IMR-90 (cell line): ENCODE results near the gene CARS2. TPM values are rescaled to one million over a fixed set of nuclear protein-coding genes. Genes with fewer than 3 reads are reported as not detected.

Experiments
- polyA plus RNA-seq, 3 experiments: library from polyadenylated mRNA; depleted of rRNA; stranded (reverse); fragments of >200 nt; gene quantifications; 2 replicates each; pipeline ENCODE4 v1.2.3, GENCODE V29; 2012; ENCODE audit warnings: low replicate concordance in 1 of 3
- total RNA-seq: library from RNA; depleted of rRNA; stranded (reverse); fragments of >200 nt; gene quantifications from 2 replicates; pipeline ENCODE4 v1.2.3, GENCODE V29; 2012
- TF ChIP-seq, protein P1 (sequence below): conservative IDR thresholded peaks from 2 replicates; pipeline ENCODE4 v1.5.1; 2012; ENCODE audit warnings: mild to moderate bottlenecking, low read depth, low read length, improper control_type of control experiment

The CARS2 gene
- total and polyA plus RNA-seq, 2 of the 4 experiments (the other 2 are of a cell fraction), result 76.2 to 76.4 TPM

DNA sequence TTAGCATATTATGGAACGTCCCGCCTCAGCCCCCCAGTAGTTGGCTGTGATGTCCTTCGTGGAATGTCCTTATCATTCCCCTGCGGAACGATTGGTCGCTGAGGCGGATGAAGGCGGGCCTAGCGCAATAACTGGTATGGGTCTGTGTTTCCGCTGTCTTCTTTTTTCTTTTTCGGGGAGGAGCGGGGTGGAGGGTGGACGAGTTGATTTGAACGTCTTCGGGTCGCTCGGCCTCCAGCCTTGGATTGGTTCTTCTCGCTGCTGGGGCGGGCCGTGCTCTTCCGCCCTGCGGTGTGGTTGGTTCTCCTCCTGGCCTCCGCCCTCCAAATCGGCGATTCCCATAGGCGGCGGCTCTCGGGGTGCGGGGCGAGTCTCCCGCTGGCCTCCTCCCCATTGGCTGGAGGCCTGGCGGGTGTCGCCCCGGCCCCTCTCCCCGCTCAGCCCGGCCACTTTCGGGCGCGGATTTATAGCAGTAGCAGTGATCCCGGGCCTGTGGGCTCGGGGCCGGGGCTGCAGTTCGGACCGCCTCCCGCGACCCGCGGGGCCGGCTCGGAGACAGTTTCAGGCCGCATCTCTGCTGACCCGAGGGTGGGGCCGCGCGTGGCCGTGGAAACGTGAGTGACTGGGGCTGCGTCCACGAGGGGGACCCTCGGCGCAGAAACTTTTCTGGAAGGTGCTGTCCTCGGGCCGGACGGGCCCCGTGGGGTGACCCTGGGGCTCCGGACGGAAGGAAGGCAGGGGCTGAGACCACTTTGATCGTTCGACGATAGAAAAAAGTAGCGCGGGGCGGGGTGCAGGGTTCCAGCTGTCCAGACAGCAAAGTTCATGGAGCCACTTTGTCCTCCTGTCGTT, 9.7 kb upstream of the CARS2 start (continued):
- TF ChIP-seq, protein P1, sequence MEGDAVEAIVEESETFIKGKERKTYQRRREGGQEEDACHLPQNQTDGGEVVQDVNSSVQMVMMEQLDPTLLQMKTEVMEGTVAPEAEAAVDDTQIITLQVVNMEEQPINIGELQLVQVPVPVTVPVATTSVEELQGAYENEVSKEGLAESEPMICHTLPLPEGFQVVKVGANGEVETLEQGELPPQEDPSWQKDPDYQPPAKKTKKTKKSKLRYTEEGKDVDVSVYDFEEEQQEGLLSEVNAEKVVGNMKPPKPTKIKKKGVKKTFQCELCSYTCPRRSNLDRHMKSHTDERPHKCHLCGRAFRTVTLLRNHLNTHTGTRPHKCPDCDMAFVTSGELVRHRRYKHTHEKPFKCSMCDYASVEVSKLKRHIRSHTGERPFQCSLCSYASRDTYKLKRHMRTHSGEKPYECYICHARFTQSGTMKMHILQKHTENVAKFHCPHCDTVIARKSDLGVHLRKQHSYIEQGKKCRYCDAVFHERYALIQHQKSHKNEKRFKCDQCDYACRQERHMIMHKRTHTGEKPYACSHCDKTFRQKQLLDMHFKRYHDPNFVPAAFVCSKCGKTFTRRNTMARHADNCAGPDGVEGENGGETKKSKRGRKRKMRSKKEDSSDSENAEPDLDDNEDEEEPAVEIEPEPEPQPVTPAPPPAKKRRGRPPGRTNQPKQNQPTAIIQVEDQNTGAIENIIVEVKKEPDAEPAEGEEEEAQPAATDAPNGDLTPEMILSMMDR, result no peak
